LHCN-M2 (cell line): ENCODE results near the gene SIPA1. TPM values are rescaled to one million over a fixed set of nuclear protein-coding genes. Genes with fewer than 3 reads are reported as not detected.

Experiments used
- DNase-seq: peaks from one replicate; pipeline ENCODE4 v3.0.0-alpha.2; 2012; ENCODE audit warnings: low read depth
- polyA plus RNA-seq: library from polyadenylated mRNA; unstranded; fragments of >200 nt; gene quantifications from one replicate; pipeline ENCODE4 v1.2.1, GENCODE V29; 2012; ENCODE audit warnings: missing spikeins
- total RNA-seq: library from RNA; depleted of rRNA; stranded (reverse); fragments of >200 nt; gene quantifications from 2 replicates; pipeline ENCODE4 v1.2.3, GENCODE V29; 2014; rRNA removed

Gene SIPA1
- 26.1 and 32.3 TPM in 2 replicates for total RNA-seq
- polyA plus RNA-seq: 19.7 TPM

- peak; percentile 88 for DNase-seq
Observed at GRCh38 chr11:65637794-65638419, at the start of gene SIPA1. Gene SIPA1 (plus strand): TSS chr11:65638101. CDS start chr11:65640922, 2,821 bp downstream.

- no peak for DNase-seq
Observed at GRCh38 chr11:65588199-65589054, 49.5 kb upstream of the SIPA1 start.

- no peak for DNase-seq
Observed at GRCh38 chr11:65589444-65590239, 48.3 kb upstream of the SIPA1 start.

GRCh38 chr11:65590240-65590738 lies 47.6 kb upstream of the SIPA1 start:
- peak; percentile 87 for DNase-seq

GRCh38 chr11:65591939-65592857 lies 45.7 kb upstream of the SIPA1 start:
- no peak for DNase-seq

- no peak for DNase-seq
Observed at GRCh38 chr11:65592858-65593517, 44.9 kb upstream of the SIPA1 start.

GRCh38 chr11:65593518-65594414 lies 44.1 kb upstream of the SIPA1 start:
- no peak for DNase-seq

GRCh38 chr11:65595131-65595530 lies 42.8 kb upstream of the SIPA1 start:
- no peak for DNase-seq

- DNase-seq: no peak
Observed at GRCh38 chr11:65595543-65596281, 42.2 kb upstream of the SIPA1 start, which contains the start of gene KCNK7. Gene KCNK7 (minus strand): TSS chr11:65595800. CDS start chr11:65595772, 28 bp downstream.

GRCh38 chr11:65596520-65596919 lies 41.4 kb upstream of the SIPA1 start:
- no peak for DNase-seq

GRCh38 chr11:65598258-65598699 lies 39.6 kb upstream of the SIPA1 start:
- DNase-seq: no peak

GRCh38 chr11:65599216-65599954 lies 38.5 kb upstream of the SIPA1 start:
- DNase-seq: no peak

GRCh38 chr11:65599955-65600246 lies 38.0 kb upstream of the SIPA1 start:
- no peak for DNase-seq

GRCh38 chr11:65604258-65604657 lies 33.6 kb upstream of the SIPA1 start:
- no peak for DNase-seq

- DNase-seq: peak; percentile 37
Observed at GRCh38 chr11:65606876-65607613, 30.9 kb upstream of the SIPA1 start.

GRCh38 chr11:65607614-65608426 lies 30.1 kb upstream of the SIPA1 start:
- no peak for DNase-seq
